D721Med (cell line): ENCODE measurements around the gene ZNF629.

Experiments
- DNase-seq: peaks from one replicate; pipeline ENCODE4 v3.0.0; 2011; ENCODE audit warnings: low spot score; ENCODE audit not compliant: insufficient read length
- FAIRE-seq: peaks from 2 replicates; lab custom pipeline; 2011; peaks lifted over from hg19 to GRCh38; lab: Jason Lieb, UNC
- TF ChIP-seq, protein P1 (sequence below): IDR thresholded peaks from 2 replicates; pipeline ENCODE4 v1.5.1; 2012; ENCODE audit warnings: mild to moderate bottlenecking, control low read depth; ENCODE audit not compliant: insufficient read depth; ENCODE audit errors: missing control alignments

Gene ZNF629

DNA sequence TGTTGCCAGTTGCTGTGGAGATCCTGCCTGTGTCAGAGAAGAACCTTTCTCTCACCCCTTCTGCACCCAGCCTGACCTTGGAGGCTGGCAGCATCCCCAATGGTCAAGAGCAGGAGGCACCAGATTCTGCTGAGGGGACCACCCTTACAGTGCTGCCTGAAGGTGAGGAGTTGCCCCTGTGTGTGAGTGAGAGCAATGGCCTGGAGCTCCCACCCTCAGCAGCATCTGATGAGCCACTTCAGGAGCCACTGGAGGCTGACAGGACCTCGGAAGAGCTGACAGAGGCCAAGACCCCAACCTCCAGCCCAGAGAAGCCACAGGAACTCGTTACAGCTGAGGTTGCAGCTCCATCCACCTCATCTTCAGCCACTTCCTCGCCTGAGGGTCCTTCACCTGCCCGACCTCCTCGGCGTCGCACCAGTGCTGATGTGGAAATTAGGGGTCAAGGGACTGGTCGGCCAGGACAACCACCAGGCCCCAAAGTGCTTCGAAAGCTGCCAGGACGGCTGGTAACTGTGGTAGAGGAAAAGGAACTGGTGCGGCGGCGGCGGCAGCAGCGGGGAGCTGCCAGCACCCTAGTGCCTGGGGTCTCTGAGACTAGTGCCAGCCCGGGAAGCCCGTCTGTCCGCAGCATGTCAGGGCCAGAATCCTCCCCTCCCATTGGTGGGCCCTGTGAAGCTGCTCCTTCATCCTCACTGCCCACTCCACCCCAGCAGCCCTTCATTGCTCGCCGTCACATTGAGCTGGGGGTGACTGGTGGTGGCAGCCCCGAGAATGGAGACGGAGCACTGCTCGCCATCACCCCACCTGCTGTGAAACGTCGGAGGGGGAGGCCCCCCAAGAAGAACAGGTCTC lies 49.0 kb downstream of the ZNF629 start:
- TF ChIP-seq, protein P1, sequence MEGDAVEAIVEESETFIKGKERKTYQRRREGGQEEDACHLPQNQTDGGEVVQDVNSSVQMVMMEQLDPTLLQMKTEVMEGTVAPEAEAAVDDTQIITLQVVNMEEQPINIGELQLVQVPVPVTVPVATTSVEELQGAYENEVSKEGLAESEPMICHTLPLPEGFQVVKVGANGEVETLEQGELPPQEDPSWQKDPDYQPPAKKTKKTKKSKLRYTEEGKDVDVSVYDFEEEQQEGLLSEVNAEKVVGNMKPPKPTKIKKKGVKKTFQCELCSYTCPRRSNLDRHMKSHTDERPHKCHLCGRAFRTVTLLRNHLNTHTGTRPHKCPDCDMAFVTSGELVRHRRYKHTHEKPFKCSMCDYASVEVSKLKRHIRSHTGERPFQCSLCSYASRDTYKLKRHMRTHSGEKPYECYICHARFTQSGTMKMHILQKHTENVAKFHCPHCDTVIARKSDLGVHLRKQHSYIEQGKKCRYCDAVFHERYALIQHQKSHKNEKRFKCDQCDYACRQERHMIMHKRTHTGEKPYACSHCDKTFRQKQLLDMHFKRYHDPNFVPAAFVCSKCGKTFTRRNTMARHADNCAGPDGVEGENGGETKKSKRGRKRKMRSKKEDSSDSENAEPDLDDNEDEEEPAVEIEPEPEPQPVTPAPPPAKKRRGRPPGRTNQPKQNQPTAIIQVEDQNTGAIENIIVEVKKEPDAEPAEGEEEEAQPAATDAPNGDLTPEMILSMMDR = no peak
- DNase-seq (no peak), FAIRE-seq (no peak)

DNA sequence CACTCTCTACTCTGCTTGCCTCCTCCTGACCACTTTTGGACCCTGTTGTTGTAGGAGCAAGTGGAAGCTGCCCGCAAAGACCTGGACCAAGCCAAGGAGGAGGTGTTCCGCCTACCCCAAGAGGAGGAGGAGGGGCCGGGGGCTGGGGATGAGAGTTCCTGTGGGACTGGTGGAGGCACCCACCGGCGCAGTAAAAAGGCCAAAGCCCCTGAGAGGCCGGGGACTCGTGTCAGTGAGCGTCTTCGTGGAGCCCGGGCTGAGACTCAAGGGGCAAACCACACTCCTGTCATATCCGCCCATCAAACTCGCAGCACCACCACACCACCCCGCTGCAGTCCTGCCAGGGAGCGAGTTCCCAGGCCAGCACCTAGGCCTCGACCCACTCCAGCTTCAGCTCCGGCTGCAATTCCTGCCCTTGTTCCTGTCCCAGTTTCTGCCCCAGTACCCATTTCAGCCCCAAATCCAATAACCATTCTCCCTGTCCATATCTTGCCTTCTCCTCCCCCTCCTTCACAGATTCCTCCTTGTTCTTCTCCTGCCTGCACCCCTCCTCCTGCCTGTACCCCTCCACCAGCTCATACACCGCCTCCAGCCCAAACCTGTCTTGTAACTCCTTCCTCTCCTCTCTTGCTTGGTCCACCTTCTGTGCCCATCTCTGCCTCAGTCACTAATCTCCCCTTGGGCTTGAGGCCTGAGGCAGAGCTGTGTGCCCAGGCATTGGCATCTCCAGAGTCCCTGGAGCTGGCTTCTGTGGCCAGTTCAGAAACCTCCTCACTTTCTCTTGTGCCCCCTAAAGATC lies 49.8 kb downstream of the ZNF629 start:
- DNase-seq (no peak), FAIRE-seq (no peak)
- TF ChIP-seq, protein P1 = no peak

DNA sequence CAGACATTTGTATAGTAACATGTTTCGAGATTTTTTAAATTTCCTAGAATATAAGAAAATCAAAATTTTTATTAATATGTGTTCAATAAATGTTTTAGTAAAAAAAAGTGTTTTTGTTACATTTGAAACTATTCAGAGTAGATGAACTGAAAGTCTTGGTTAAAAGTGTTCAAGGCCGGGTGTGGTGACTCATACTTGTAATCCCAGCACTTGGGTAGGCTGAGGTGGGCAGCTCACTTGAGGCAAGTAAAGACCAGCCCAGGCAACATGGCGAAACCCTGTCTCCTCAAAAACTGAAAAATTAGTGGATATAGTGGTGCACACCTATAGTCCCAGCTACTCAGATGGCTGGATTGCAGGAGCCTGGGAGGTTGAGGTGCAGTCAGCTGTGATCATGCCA lies 55.6 kb downstream of the ZNF629 start:
- no peak for DNase-seq
- no peak for FAIRE-seq
- TF ChIP-seq, protein P1 = no peak

DNA sequence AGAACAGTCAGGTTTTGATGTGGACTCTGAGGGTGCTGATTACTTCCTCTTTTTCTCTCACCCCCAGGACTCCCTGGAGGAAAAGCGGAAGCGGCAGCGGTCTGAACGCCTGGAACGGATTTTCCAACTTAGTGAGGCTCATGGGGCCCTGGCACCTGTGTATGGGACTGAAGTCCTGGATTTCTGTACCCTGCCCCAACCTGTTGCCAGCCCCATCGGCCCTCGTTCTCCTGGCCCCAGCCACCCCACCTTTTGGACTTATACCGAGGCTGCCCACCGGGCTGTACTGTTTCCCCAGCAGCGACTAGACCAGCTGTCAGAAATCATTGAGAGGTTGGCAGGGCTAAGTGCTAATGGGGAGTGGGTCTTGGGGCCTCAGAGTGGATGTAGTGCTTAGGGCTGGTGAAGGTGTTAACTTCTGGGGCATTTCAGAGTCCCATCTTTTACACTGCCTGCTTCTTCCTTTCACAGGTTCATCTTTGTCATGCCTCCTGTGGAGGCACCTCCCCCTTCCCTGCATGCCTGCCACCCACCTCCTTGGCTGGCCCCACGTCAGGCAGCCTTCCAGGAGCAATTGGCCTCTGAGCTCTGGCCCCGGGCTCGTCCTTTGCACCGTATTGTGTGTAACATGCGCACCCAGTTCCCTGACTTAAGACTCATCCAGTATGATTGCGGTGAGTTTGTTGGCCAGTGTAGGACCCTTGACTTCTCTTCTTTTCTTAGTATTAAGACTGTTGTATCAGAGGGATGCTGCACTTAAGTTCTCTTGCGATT lies 57.9 kb downstream of the ZNF629 start:
- FAIRE-seq (no peak), DNase-seq (no peak)
- TF ChIP-seq, protein P1 = no peak
